HG03342 (cell line): ENCODE data around the gene SLC16A9.
"Not testable (repeated sequence)": the region's sequence is repeated elsewhere in the genome, so short reads cannot be mapped to it uniquely, and the experiment has no call there.

Source experiments
- ATAC-seq: cut with Tn5 transposase; IDR thresholded peaks from one replicate; pipeline ENCODE4 v1.9.1; 2021; ENCODE audit warnings: mild to moderate bottlenecking, moderate library complexity; ENCODE audit not compliant: unreplicated experiment

Gene SLC16A9

GRCh38 chr10:59709395-59710125 lies at the start of gene SLC16A9:
TSS of gene SLC16A9 (minus strand) at chr10:59709850. CDS start at chr10:59684291, 25,559 bp downstream.
- peak; percentile 88 for ATAC-seq

- ATAC-seq = no peak
Observed at GRCh38 chr10:59757966-59758365, 48.3 kb upstream of the SLC16A9 start.

- ATAC-seq = no peak
Observed at GRCh38 chr10:59754951-59755350, 45.3 kb upstream of the SLC16A9 start.

DNA sequence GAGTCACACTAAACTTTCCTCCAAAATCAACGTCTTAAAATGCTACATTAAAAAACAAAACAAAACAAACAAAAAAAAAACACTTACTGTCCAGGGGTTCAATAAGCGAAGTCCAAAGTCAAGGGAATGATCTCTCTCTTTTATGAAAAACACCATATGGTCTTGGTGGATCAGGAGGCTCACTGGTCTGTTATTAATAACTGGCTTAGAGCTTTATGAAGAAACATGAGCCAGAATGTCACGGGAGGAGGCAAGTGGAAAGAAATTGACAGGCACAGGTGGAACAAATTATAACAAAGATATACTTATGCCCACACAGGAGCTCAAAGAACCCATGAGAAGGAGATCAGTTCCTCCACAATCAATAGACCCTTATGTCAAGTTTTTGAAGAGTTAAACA lies 43.6 kb upstream of the SLC16A9 start, which contains the start of gene MRLN:
Gene MRLN, minus strand, starts transcription at position 189 of the 400 bp plus-strand sequence.
- no peak for ATAC-seq

GRCh38 chr10:59752278-59752940 lies 42.8 kb upstream of the SLC16A9 start:
- no peak for ATAC-seq

GRCh38 chr10:59750155-59750945 lies 40.7 kb upstream of the SLC16A9 start:
- no peak for ATAC-seq

DNA sequence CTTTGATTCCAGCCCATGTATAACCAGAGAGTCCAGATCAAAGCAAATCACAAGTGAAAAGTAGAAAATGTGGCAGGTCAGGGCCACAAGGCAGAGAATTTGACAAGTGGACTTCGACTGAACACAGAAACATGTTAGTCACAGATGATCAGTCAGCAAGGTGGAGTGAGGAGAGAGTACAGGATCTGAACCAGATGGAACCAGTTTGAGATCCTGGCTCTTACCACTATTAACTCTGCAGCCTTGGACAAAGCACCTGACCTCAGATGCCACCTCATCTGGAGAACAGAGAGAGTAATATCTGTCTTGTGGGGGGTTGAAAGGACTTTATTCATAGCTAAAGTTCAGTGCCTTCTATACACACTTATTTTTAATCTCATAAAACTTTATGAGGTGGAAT lies 39.2 kb upstream of the SLC16A9 start:
- ATAC-seq = no peak

GRCh38 chr10:59745163-59745650 lies 35.6 kb upstream of the SLC16A9 start:
- ATAC-seq = no peak

GRCh38 chr10:59744762-59745161 lies 35.1 kb upstream of the SLC16A9 start:
- not testable (repeated sequence) for ATAC-seq

- not testable (repeated sequence) for ATAC-seq
Observed at GRCh38 chr10:59744156-59744555, 34.5 kb upstream of the SLC16A9 start.

GRCh38 chr10:59741583-59741982 lies 31.9 kb upstream of the SLC16A9 start:
- no peak for ATAC-seq

GRCh38 chr10:59741048-59741447 lies 31.4 kb upstream of the SLC16A9 start:
- ATAC-seq = no peak

- no peak for ATAC-seq
Observed at GRCh38 chr10:59736749-59737148, 27.1 kb upstream of the SLC16A9 start.

DNA sequence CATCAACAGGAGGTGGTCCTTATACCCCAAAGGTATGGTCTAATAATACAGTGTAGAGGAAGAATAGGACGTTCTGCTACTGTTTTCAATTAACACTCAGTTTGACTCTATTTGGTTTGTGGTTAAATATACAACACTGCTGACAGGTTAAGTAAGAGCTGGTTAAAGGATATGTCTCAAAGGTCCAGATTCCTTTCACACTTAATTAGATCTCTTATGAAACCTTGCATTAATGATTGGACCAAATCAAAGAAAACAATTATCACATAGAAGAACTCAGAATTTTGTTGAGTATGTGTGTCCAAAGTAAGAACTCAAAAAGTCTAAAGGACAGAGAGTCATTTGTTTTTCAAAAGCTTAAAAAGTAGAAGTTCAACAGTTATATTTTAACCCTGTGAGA lies 25.6 kb upstream of the SLC16A9 start:
- no peak for ATAC-seq

DNA sequence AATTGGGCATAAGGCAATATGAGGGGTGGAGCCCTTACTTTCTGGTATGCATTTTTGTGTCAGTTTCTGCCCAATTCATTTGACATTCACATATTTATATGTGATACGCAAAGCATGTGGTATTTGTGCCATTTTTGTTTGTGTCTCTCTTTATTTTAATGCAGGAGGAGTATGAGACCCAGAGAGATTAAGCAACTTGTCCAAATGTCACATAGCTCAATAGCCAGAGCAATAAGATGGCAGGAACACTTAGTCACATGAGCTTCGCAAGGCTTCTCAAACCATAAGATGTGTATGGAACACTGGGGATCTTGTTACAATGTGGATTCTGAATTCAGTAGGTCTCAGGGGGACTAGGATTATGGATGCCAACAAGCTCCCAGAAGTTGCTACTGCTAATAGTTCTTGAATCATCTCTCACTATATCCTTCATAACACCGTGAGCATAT lies 24.4 kb upstream of the SLC16A9 start:
- ATAC-seq = no peak

GRCh38 chr10:59733321-59734013 lies 23.8 kb upstream of the SLC16A9 start:
- ATAC-seq = not testable (repeated sequence)

DNA sequence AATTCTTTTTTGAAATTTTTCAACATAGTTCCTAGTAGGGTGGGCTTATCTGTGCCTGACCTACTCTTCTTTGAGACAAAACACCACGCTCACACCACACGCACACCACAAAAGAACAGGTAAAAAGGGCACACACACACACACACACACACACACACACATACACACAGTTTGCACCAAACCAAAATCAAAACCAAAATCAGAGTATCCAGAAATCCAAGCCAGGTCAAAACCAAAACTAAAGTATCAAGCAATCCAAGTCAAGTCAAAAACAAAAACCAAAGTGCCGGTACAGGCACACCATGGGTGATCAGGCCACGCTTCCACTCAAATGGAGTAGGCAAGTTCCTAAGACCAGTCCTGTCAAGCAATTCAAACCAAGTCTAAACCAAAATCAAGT lies 23.2 kb upstream of the SLC16A9 start:
- not testable (repeated sequence) for ATAC-seq

- not testable (repeated sequence) for ATAC-seq
Observed at GRCh38 chr10:59729167-59729566, 19.5 kb upstream of the SLC16A9 start.

- no peak for ATAC-seq
Observed at GRCh38 chr10:59724098-59724938, 14.7 kb upstream of the SLC16A9 start.

DNA sequence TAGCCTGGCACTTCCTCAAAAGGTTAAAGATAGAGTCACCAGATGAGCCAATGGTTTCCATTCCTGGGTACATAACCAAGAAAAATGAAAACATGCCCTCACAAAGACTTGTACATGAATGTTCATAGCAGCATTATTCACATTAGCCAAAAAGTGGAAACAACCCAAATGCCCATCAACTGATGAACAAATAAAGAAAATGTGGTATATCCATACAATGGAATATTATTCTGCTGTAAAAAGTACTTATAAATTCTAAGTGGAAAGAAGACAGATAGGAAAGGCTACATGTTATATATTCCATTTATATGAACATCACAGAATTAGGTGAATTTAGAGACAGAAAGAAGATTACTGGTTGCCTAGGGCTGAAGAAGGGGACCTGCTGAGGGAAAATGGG lies 10.7 kb upstream of the SLC16A9 start:
- ATAC-seq = no peak
